ENCODE data around the gene RECK. TPM values are rescaled to one million over a fixed set of nuclear protein-coding genes. Genes with fewer than 3 reads are reported as not detected.
A peak's percentile ranks its signal among the peaks of the same experiment; 100 is the strongest.

The RECK gene
- total RNA-seq, 1 donor from 2014 or later, result 25.7 TPM

DNA sequence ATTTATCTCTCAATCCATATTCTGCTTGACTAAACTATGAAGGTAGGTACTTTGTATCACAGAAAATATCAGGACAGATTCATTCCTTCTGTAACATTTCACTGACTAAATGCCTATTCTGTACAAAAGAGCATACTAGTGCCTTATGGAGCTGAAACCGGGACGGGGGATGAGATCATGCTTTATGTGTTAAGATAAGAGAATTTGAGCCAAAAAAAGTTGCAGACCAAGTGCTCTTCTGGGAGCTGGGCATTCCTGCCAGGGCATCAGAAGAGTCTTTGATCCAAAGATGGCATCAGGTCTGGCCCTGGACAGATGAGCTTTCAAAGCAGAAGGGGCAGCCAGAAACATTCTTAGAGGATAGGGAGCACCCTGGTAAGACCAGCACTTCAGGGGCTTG, 72.4 kb downstream of the RECK start:
- peaks cover 2% of the 10 kb centered on the region for H3K4me1 Mint-ChIP-seq (ENCODE audit: unreplicated experiment)
- no peaks in the 10 kb centered on the region for H3K27me3 Mint-ChIP-seq (ENCODE audit: unreplicated experiment)
- no peak overlapping the region for H3K27ac Mint-ChIP-seq (ENCODE audit: unreplicated experiment)
- no peak for TF ChIP-seq CTCF (IDR thresholded peaks at IDR 0.05)
- no peak for DNase-seq (ENCODE audit: extremely low spot score, unreplicated experiment)
- H3K36me3 Mint-ChIP-seq (ENCODE audit: unreplicated experiment), result peaks cover 21% of the 10 kb centered on the region
- H3K9me3 Mint-ChIP-seq (ENCODE audit: unreplicated experiment), result no peaks in the 10 kb centered on the region
- H3K4me3 Mint-ChIP-seq (ENCODE audit: unreplicated experiment), result no peak overlapping the region

DNA sequence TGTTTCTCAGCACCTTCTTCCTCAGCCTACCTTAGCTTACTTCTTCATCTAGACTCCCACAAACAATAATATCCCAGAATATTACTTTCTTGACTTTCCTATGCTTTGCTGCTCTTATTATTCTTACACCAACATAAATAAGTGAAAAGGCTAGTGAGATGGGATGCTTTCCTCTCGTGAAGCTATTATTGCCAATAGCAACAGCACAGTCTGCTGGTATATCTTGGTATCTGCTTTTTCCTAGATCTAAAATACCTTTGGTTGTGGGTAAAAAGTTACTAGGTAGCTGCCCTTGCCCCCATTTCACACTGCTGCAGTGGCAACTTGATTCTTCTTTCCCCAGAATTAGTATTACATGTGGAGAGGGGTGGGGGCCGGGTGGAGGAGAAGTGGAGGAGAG, 73.7 kb downstream of the RECK start:
- Mint-ChIP-seq H3K4me3 (ENCODE audit: unreplicated experiment) (no peak overlapping the region), H3K9me3 (ENCODE audit: unreplicated experiment) (no peaks in the 10 kb centered on the region), H3K4me1 (ENCODE audit: unreplicated experiment) (no peaks in the 10 kb centered on the region), H3K27ac (ENCODE audit: unreplicated experiment) (no peak overlapping the region), H3K27me3 (ENCODE audit: unreplicated experiment) (no peaks in the 10 kb centered on the region), H3K36me3 (ENCODE audit: unreplicated experiment) (peaks cover 17% of the 10 kb centered on the region)
- TF ChIP-seq CTCF (IDR thresholded peaks at IDR 0.05), result peak; percentile 46
- DNase-seq (ENCODE audit: extremely low spot score, unreplicated experiment), result no peak

DNA sequence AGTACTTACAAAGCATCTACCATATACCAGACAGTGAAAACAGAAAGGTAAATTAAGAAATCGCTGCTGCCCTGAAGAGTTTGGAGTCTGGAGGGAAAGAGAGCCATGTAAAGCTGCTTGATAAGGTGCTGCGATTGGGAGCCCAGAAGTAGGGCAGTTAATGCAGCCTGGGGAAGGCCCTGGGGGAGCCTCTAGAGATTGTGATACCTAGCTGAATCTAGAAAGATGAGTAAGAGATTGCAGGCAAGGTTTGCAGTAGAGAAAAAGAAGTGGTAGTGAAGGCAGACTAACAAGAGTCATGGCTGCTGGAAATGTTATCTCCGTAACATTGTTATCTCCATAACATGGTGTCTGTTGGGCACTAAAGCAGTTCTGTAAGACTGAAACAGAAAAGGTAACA, 75.8 kb downstream of the RECK start:
- H3K4me1 Mint-ChIP-seq (ENCODE audit: unreplicated experiment), result no peaks in the 10 kb centered on the region
- H3K27me3 Mint-ChIP-seq (ENCODE audit: unreplicated experiment), result no peaks in the 10 kb centered on the region
- no peak for DNase-seq (ENCODE audit: extremely low spot score, unreplicated experiment)
- no peak for TF ChIP-seq CTCF (IDR thresholded peaks at IDR 0.05)
- no peak overlapping the region for H3K27ac Mint-ChIP-seq (ENCODE audit: unreplicated experiment)
- H3K4me3 Mint-ChIP-seq (ENCODE audit: unreplicated experiment), result no peak overlapping the region
- no peaks in the 10 kb centered on the region for H3K9me3 Mint-ChIP-seq (ENCODE audit: unreplicated experiment)
- peaks cover 28% of the 10 kb centered on the region for H3K36me3 Mint-ChIP-seq (ENCODE audit: unreplicated experiment)

- Mint-ChIP-seq H3K4me3 (ENCODE audit: unreplicated experiment) (no peak overlapping the region), H3K9me3 (ENCODE audit: unreplicated experiment) (no peaks in the 10 kb centered on the region), H3K4me1 (ENCODE audit: unreplicated experiment) (no peaks in the 10 kb centered on the region), H3K36me3 (ENCODE audit: unreplicated experiment) (peaks cover 28% of the 10 kb centered on the region), H3K27ac (ENCODE audit: unreplicated experiment) (no peak overlapping the region), H3K27me3 (ENCODE audit: unreplicated experiment) (no peaks in the 10 kb centered on the region)
- TF ChIP-seq CTCF (IDR thresholded peaks at IDR 0.05), result no peak
- no peak for DNase-seq (ENCODE audit: extremely low spot score, unreplicated experiment)
These were observed 77.3 kb downstream of the RECK start for GRCh38 chr9:36113999-36114398.

- Mint-ChIP-seq H3K27ac (ENCODE audit: unreplicated experiment) (no peak overlapping the region), H3K4me1 (ENCODE audit: unreplicated experiment) (no peaks in the 10 kb centered on the region), H3K27me3 (ENCODE audit: unreplicated experiment) (no peaks in the 10 kb centered on the region), H3K36me3 (ENCODE audit: unreplicated experiment) (peaks cover 32% of the 10 kb centered on the region), H3K9me3 (ENCODE audit: unreplicated experiment) (no peaks in the 10 kb centered on the region), H3K4me3 (ENCODE audit: unreplicated experiment) (no peak overlapping the region)
- no peak for TF ChIP-seq CTCF (IDR thresholded peaks at IDR 0.05)
- no peak for DNase-seq (ENCODE audit: extremely low spot score, unreplicated experiment)
These were observed 79.9 kb downstream of the RECK start for GRCh38 chr9:36116593-36116992.

All from osteocyte (in vitro differentiated cells).